Vagina (tissue), 2 donors: Measurements from ENCODE around the gene CETP.

Experiments used
- CTCF ChIP-seq, 3 experiments: fragments of 450-650 bp in 2 of 3; fragments of 200-600 bp in 1 of 3; sonication (generic) in 1 of 3; IDR thresholded peaks; one replicate each; pipeline ENCODE4 v1.5.1; 2017 to 2019; ENCODE audit warnings: antibody characterized with exemption in 3 of 3, mild to moderate bottlenecking in 2 of 3, moderate library complexity in 2 of 3
- POLR2A ChIP-seq, 2 donors: fragments of 450-650 bp; IDR thresholded peaks; one replicate each; pipeline ENCODE4 v1.6.1; 2017; ENCODE audit warnings: antibody characterized with exemption in 2 of 2, mild to moderate bottlenecking in 2 of 2, moderate library complexity in 2 of 2

GRCh38 chr16:56969769-56970168, 8.0 kb downstream of the CETP start:
- TF ChIP-seq CTCF (IDR thresholded peaks at IDR 0.05) (no peak), POLR2A (IDR thresholded peaks at IDR 0.05) (no peak)
